ENCODE results near the gene PRRT2.
"Not testable (repeated sequence)": the region's sequence is repeated elsewhere in the genome, so short reads cannot be mapped to it uniquely, and the experiment has no call there.

Gene PRRT2

DNA sequence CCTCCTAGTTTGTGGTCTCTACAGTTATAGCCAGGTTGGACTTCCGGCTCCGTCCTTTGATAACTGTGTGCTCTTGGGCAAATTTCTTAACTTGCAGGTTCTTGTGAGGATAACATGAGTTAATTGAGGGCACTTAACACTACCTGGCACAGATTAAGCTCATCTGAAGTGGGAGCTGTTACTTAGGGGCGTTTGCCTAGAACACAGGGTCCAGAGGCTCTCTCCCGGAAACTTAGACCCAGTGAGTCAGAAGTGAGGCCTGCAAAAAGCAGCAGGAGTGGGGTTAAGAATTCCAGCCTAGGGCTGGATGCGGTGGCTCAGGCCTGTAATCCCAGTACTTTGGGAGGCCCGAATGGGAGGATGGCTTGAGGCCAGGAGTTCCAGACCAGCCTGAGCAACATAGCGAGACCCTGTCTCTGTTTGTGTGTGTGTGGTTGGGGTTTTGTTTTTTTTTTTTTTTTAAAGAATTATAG is 9.7 kb downstream of the PRRT2 start:
- TF ChIP-seq, protein P1, sequence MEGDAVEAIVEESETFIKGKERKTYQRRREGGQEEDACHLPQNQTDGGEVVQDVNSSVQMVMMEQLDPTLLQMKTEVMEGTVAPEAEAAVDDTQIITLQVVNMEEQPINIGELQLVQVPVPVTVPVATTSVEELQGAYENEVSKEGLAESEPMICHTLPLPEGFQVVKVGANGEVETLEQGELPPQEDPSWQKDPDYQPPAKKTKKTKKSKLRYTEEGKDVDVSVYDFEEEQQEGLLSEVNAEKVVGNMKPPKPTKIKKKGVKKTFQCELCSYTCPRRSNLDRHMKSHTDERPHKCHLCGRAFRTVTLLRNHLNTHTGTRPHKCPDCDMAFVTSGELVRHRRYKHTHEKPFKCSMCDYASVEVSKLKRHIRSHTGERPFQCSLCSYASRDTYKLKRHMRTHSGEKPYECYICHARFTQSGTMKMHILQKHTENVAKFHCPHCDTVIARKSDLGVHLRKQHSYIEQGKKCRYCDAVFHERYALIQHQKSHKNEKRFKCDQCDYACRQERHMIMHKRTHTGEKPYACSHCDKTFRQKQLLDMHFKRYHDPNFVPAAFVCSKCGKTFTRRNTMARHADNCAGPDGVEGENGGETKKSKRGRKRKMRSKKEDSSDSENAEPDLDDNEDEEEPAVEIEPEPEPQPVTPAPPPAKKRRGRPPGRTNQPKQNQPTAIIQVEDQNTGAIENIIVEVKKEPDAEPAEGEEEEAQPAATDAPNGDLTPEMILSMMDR (IDR thresholded peaks at IDR 0.05), result no peak
- no peak for TF ChIP-seq ZFX (IDR thresholded peaks at IDR 0.05; ENCODE audit: borderline replicate concordance)
- H3K27ac ChIP-seq, result peak overlapping the region; percentile 100

- no peak for TF ChIP-seq ZFX (IDR thresholded peaks at IDR 0.05; ENCODE audit: borderline replicate concordance)
- TF ChIP-seq, protein P1 (IDR thresholded peaks at IDR 0.05), result no peak
- H3K27ac ChIP-seq, result peak overlapping the region; percentile 38; the same call in 1 of the 2 replicates
Observed at GRCh38 chr16:29824589-29825144, 12.7 kb downstream of the PRRT2 start.

DNA sequence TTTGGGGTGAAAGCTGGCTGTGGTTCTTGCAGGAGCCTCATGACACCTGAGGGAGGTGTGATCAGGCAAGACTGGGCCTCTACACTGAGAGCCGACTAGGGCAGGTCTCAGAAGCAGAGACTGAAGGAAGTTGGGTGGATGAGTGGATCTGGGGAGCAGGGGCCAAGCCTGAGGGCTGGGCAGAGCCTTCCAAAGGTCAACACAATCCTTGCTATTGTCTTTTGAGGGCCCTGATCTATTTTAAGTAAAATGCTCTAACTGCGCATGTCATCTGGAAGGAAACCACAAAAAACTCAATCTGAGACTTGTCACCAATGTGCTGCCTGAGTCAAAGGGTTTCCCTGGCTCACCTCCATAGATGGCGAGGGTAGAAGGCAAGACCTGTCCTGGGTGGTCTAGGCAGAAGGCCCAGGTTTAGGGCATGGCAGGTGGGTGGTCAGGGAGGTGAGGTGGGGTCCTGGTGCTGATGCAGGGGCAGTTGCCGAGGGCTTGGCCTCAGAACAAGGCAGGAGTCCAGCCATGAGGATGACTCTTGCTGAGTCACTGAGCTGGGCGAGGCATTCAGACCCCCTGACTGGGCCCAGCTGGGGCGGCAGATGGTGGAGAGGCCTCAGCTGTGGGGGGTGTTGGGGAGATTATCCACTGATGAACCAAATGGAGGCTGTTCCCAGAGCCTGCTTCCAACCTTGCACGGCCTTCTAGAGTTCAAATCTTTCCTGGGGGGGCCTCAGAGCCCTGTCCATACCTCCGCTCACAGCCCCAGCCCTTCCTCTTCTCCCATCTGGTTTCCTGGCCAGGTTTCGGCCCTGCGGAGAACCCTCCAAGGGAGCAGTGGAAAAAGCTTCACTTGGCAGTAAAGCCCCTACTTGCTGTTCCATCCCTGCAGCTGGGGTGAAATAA is 13.4 kb downstream of the PRRT2 start:
- peak overlapping the region; percentile 38 for H3K27ac ChIP-seq

GRCh38 chr16:29826342-29826695 is 14.3 kb downstream of the PRRT2 start:
- peak overlapping the region; percentile 38 for H3K27ac ChIP-seq
- no peak for TF ChIP-seq ZFX (IDR thresholded peaks at IDR 0.05; ENCODE audit: borderline replicate concordance)
- TF ChIP-seq, protein P1 (IDR thresholded peaks at IDR 0.05), result no peak

More for the DNA sequence above, 13.4 kb downstream of the PRRT2 start:
- TF ChIP-seq, protein P1 (IDR thresholded peaks at IDR 0.05), result no peak
- TF ChIP-seq ZFX (IDR thresholded peaks at IDR 0.05; ENCODE audit: borderline replicate concordance), result no peak

DNA sequence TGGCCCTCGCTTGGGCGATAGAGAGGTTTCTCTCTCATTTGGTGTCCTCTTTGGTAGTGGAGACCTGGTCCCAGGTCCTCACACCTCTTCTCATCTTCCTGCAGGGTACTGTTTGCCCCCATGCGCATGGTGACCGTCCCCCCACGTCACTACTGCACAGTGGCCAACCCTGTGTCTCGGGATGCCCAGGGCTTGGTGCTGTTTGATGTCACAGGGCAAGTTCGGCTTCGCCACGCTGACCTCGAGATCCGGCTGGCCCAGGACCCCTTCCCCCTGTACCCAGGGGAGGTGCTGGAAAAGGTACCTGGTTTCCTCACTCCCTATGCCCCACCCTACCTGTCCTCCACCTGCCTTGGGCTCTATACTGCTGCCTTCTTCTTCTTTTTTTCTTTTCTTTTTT is 18.8 kb downstream of the PRRT2 start:
- TF ChIP-seq, protein P1 (IDR thresholded peaks at IDR 0.05), result no peak
- no peak for TF ChIP-seq ZFX (IDR thresholded peaks at IDR 0.05; ENCODE audit: borderline replicate concordance)
- peak overlapping the region; percentile 95 for H3K27ac ChIP-seq

- H3K27ac ChIP-seq, result peak overlapping the region; percentile 95
- no peak for TF ChIP-seq ZFX (IDR thresholded peaks at IDR 0.05; ENCODE audit: borderline replicate concordance)
- TF ChIP-seq, protein P1 (IDR thresholded peaks at IDR 0.05), result no peak
Observed at GRCh38 chr16:29831490-29831889, 19.5 kb downstream of the PRRT2 start.

GRCh38 chr16:29833219-29833618 is 21.2 kb downstream of the PRRT2 start:
- H3K27ac ChIP-seq, result not testable (repeated sequence)

Data from 22Rv1 (cell line).